Measurements from ENCODE around the gene TMEM131.
"Not testable (repeated sequence)": the region's sequence is repeated elsewhere in the genome, so short reads cannot be mapped to it uniquely, and the experiment has no call there.

TMEM131 gene

GRCh38 chr2:97910403-97911205 is 85.1 kb downstream of the TMEM131 start:
- DNase-seq, result no peak

GRCh38 chr2:97908208-97908676 is 87.5 kb downstream of the TMEM131 start:
- no peak for DNase-seq

DNA sequence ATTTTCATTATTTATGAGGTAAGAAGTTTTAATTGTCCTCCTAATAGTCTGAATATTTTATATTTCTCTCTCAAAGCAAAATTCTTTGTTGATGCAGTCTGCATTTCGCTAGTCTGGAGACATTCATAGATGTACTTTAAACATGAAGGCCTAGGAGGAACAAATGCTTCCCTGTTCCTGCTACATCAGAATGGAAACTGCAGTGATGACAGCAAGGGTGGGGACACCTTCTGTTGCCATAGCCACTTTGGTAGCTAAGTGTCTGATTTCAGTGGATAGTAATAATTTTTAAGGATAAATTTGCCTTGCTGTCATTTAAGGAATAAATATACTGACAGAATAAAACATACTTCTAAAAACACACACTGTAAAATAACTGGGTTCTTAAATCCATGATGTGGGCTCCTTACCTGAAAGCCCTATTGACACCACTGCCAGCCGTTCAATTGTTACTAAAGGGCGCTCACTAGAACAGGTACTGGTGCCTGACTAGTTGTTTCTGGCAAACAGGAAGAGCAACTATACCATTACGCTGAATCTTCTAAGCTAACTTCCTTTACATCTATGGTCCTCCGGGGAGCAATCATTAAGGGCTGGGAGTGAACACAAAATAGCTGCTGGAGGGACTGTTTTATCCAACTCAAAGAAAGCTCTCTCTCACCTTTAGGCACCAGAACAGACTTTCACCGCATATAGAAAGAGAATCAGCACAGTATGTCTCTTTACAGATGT is 88.2 kb downstream of the TMEM131 start:
- no peak for DNase-seq

DNA sequence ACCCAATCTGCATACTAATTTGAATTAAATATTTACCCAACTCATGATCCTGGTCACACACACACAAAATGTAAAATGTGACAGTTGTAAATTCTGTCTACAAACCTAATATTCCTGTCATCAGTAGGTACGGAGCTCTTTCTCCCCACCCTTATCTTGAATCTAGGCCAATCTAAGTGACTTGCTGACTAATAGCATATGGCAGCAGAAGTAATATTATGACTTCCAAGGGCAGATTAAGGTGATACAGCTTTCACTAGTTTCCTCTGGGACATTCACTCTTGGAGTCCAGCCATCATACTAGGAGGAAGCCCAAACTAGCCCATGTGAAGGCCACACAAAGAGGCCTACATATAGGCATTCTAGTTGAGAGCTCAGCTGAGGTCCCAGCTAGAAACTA is 89.4 kb downstream of the TMEM131 start:
- peak; percentile 10 for DNase-seq

- DNase-seq, result no peak
These were observed 90.5 kb downstream of the TMEM131 start for GRCh38 chr2:97905294-97905693.

DNA sequence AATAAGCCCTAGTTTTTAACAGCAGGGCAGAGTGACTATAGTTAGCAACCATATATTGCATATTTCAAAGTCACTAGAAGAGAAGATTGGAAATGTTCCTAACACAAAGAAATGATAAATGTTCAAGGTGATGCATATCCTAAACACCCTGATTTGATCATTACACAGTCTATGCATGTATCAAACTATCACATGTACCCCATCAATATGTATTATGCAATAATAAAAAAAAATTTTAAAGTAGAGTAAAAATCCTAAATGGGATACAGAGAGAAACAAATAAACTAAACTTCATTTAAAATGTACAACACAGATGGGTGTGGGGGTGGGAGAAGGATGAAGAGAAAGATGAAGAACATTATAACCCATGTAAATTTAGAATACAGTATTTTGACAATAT is 93.9 kb downstream of the TMEM131 start:
- no peak for DNase-seq

GRCh38 chr2:97900806-97901205 is 94.9 kb downstream of the TMEM131 start:
- peak; percentile 10 for DNase-seq

GRCh38 chr2:97893042-97893441 is 102.7 kb downstream of the TMEM131 start:
- DNase-seq, result not testable (repeated sequence)

- no peak for DNase-seq
These were observed 104.1 kb downstream of the TMEM131 start for GRCh38 chr2:97891611-97892010.

DNA sequence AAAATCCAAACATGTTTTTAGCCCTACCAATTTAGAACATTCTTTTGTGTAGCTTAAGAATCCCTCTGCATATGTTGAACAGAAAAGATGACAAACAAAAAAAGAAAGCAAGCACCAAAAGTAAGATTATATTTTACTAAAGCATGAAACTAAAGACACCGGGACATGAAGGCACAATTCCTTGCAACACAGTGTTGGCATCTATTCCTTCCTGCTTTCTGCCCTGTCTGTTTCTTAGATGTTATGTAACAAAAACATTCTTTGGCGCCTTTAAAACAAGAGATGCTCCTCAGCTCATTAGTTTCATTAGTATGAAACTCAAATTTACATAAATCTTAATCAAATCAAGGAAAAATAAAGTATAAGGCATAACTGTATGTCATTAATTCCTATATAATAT is 106.6 kb downstream of the TMEM131 start:
- no peak for DNase-seq

DNA sequence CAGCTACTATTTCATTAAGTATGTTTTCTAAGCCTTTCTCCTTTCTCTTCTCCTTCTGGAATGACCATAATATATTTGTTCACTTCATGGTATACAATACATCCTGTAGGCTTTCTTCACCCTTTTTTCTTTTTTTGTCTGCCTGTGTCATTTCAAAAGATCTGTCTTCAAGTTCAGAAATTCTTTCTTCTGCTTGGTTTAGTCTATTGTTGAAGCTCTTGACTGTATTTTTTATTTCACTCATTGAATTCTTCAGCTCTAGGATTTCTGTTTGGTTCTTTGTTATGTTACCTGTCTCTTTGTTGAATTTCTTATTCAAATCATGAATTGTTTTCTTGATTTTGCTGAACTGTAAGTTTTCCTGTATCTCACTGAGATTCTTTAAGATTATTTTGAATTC is 109.9 kb downstream of the TMEM131 start:
- no peak for DNase-seq

DNA sequence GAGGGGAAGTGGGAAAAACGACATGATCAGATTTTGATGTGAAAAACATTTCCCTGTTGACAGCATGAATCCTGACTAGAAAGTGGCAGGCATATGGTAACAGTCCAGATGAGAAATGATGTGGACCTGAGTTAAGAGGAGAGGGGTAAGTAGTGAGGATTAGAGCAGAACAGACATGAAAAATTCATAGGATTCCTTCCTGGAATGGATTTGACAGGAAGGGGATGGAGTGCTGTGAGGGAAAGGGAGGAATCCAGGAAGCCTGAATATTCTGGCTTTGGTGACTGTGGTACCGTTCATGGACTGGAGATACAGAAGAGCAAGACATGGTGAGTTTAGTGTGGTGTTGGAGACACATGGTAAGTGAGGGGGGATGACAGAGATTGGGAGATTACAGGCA is 115.4 kb downstream of the TMEM131 start:
- peak; percentile 12 for DNase-seq

- DNase-seq, result no peak
These were observed 116.9 kb downstream of the TMEM131 start for GRCh38 chr2:97878865-97879264.

DNA sequence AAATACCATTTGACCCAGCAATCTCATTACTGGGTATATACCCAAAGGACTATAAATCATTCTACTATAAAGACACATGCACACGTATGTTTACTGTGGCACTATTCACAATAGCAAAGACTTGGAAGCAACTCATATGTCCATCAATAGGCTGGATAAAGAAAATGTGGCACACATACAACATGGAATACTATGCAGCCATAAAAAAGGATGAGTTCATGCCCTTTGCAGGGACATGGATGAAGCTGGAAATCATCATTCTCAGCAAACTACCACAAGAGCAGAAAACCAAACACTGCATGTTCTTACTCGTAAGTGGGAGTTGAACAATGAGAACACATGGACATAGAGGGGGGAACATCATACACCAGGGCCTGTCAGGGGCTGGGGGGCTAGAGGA is 117.4 kb downstream of the TMEM131 start:
- not testable (repeated sequence) for DNase-seq

- peak; percentile 97 for DNase-seq
These were observed 124.5 kb downstream of the TMEM131 start for GRCh38 chr2:97871096-97871780.

DNA sequence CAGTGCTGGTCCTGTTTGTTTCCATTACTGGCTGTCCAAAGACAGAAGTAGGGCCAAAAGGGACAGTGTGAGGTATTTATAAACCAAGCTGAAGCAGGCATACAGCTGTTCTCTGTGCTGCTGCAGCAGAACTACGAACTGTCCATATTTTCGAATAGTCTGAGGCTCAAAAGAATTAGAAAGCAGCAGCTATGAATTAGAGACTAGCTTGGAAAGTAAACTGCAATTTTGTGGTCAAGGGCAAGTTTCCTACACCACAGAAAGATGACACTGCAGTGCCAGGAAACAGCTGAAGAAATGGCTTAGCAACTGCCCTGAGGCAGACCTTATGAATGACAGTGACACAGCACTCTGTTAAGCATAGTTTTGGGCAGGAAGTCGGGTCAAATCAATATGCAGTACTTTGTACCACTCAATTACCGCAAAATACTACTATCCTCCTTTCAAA is 125.3 kb downstream of the TMEM131 start:
- DNase-seq, result peak; percentile 98

GRCh38 chr2:97869722-97870346 is 125.9 kb downstream of the TMEM131 start:
- no peak for DNase-seq

DNA sequence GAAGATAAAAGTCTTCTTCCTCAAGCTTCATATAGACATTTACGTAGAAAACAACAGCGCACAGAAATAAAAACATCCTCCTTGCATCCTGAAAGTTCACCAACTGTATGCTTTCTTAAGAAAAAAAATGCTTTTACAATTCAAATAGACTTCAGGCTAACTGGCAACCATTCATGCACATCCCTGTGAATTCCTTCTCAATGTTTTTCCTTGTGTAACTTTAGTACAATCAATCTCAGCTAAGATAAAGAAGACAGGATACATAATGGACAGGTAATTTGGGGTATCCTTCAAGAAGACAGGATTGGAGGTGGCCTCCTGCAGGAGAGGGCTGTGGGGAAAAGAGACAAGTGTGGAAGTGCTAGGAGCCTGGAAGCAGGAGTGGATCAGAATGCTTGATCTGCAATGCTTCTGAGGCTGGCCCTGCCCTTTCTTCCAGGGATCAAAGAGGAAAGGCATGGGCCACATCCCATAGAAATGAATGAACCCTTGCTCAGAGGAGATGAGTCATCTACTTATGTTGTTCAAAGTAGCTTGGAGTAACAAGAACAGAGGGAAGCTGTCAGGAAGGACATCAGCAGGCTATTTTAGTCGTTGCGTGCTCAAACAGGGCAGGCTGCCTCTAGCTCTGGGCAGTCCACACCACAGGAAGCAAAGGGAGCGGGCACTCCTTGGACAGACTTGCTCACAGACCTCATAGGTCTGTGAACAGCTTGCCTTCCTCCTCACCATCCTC is 126.6 kb downstream of the TMEM131 start:
- DNase-seq, result peak; percentile 94

DNA sequence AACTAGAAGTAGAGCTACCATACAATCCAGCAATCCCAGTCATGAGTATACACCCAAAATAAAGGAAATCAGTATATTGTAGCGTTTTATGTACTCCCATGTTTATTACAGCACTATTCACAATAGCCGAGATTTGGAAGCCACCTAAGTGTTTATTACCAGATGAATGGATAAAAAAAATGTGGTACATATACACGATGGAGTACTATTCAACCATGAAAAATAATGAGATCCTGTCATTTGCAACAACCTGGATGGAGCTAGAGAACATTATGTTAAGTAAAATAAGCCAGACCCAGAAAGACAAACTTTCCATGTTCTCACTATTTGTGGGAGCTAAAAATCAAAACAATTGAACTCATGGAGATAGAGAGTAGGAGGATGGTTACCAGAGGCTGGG is 131.9 kb downstream of the TMEM131 start:
- no peak for DNase-seq

- DNase-seq, result no peak
These were observed 134.6 kb downstream of the TMEM131 start for GRCh38 chr2:97861177-97861576.

DNA sequence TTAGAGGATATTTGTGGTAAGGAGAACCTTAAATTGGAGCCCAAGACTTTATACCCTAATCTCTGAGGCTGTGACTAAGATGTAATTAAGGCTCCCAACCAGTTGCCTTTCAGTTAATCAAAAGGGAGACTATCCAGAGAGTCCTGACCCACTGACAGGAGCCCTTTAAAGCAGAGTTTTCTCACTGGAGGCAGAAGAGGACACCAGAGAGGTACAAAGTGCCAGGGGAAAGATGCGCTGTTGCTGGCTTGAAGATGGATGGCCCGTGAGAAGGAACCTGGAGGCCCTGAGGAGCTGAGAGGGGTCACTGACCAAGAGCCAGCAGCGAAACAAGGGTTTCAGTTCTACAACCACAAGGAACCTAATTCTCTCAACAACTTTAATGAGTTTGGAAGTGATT is 137.3 kb downstream of the TMEM131 start:
- no peak for DNase-seq

DNA sequence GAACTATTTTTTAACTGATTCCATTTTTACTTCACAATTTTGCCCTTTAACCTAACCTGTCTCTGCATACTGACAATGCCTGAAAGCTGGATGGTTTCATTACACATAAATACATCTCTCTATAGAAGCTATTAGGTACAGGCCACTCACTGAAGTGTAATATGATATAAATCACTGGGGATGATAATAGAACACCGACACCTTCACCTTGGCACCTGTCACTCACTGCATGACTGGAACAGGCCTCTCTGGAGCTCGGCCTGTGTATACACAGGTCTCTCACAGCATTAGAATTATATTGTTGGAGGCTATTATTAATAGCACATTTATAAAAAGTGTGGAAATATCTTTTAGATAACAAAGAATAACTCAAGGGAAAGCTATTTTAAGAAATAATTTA is 138.2 kb downstream of the TMEM131 start:
- no peak for DNase-seq
